K562 (cell line): ENCODE data around the gene TOR1AIP1. TPM values are rescaled to one million over a fixed set of nuclear protein-coding genes. Genes with fewer than 3 reads are reported as not detected.

Experiments
- BHLHE40 ChIP-seq: IDR thresholded peaks from 2 replicates; pipeline ENCODE4 v1.6.1; 2011; ENCODE audit warnings: low read length, improper control_type of control experiment
- BMI1 ChIP-seq: fragments of 150-350 bp; IDR thresholded peaks from 2 replicates; pipeline ENCODE4 v1.6.1; 2014; ENCODE audit warnings: low read length
- C11orf30 ChIP-seq: fragments of 450-650 bp; IDR thresholded peaks from 2 replicates; pipeline ENCODE4 v1.6.1; 2016; ENCODE audit warnings: low read depth, mild to moderate bottlenecking
- CBX1 ChIP-seq: sonication (generic); IDR thresholded peaks from 2 replicates; pipeline ENCODE4 v1.6.1; 2016; ENCODE audit warnings: antibody characterized with exemption, low read depth, mild to moderate bottlenecking
- CHD4 ChIP-seq: fragments of 200-600 bp; sonication (generic); IDR thresholded peaks from 3 replicates; pipeline ENCODE4 v1.6.1; 2012; ENCODE audit warnings: low read depth, mild to moderate bottlenecking, mixed read lengths, low read length, inconsistent platforms; ENCODE audit not compliant: insufficient read depth, insufficient replicate concordance, poor library complexity, severe bottlenecking
- EP300 ChIP-seq: IDR thresholded peaks from 2 replicates; pipeline ENCODE4 v1.6.1; 2012; ENCODE audit warnings: low read length, improper control_type of control experiment
- KAT7 ChIP-seq: sonication (generic); formaldehyde crosslinking; IDR thresholded peaks from 2 replicates; pipeline ENCODE4 v1.8.0; 2022; ENCODE audit warnings: missing genetic modification reagents, mild to moderate bottlenecking, borderline replicate concordance
- KLF6 ChIP-seq: fragments of 250-450 bp; sonication (Bioruptor Pico); IDR thresholded peaks from 2 replicates; pipeline ENCODE4 v1.4.0; 2020; ENCODE audit warnings: mild to moderate bottlenecking, moderate library complexity, borderline replicate concordance
- MAZ ChIP-seq, 2 experiments: fragments of 450-650 bp in 1 of 2; sonication (generic) in 1 of 2; formaldehyde crosslinking; IDR thresholded peaks in 1 of 2; conservative IDR thresholded peaks in 1 of 2; 2 replicates each; pipeline versions ENCODE4 v1.4.0 to v1.5.0; 2020; ENCODE audit warnings: mild to moderate bottlenecking in 1 of 2, missing genetic modification reagents in 1 of 2
- MYNN ChIP-seq, 2 experiments: sonication (generic); formaldehyde crosslinking in 1 of 2; IDR thresholded peaks; 2 replicates each; pipeline versions ENCODE4 v1.5.0 to v1.6.1; 2016 to 2020; ENCODE audit warnings: antibody characterized with exemption in 1 of 2, missing genetic modification reagents in 1 of 2
- NFATC3 ChIP-seq: fragments of 450-650 bp; IDR thresholded peaks from 2 replicates; pipeline ENCODE4 v1.6.1; 2017; ENCODE audit warnings: mild to moderate bottlenecking
- PHB2 ChIP-seq: fragments of 450-650 bp; IDR thresholded peaks from 2 replicates; pipeline ENCODE4 v1.6.1; 2017; ENCODE audit warnings: low read depth
- POLR2AphosphoS5 ChIP-seq: IDR thresholded peaks from 2 replicates; pipeline ENCODE4 v1.6.1; 2011; ENCODE audit warnings: mild to moderate bottlenecking, low read depth, low read length, moderate library complexity; ENCODE audit not compliant: control insufficient read depth, insufficient read depth
- SOX6 ChIP-seq: fragments of 450-650 bp; IDR thresholded peaks from 2 replicates; pipeline ENCODE4 v1.6.1; 2014; ENCODE audit warnings: mild to moderate bottlenecking
- SREBF2 ChIP-seq: sonication (generic); formaldehyde crosslinking; IDR thresholded peaks from 2 replicates; pipeline ENCODE4 v1.4.0; 2020; ENCODE audit warnings: mild to moderate bottlenecking, missing genetic modification reagents
- TAL1 ChIP-seq: fragments of 450-650 bp; IDR thresholded peaks from 2 replicates; pipeline ENCODE4 v1.6.1; 2016; ENCODE audit warnings: mild to moderate bottlenecking
- ZBTB17 ChIP-seq: fragments of 450-650 bp; formaldehyde crosslinking; IDR thresholded peaks from 2 replicates; pipeline ENCODE4 v1.4.0; 2020; ENCODE audit warnings: mild to moderate bottlenecking
- ZBTB7A ChIP-seq: IDR thresholded peaks from 2 replicates; pipeline ENCODE4 v1.6.1; 2011; ENCODE audit warnings: low read depth, mild to moderate bottlenecking, low read length, moderate library complexity, borderline replicate concordance; ENCODE audit not compliant: control insufficient read depth
- ZNF174 ChIP-seq: fragments of 250-450 bp; sonication (Bioruptor Pico); IDR thresholded peaks from 2 replicates; pipeline ENCODE4 v1.4.0; 2020; ENCODE audit warnings: mild to moderate bottlenecking
- ZNF184 ChIP-seq: sonication (generic); formaldehyde crosslinking; IDR thresholded peaks from 2 replicates; pipeline ENCODE4 v1.5.0; 2020; ENCODE audit warnings: missing genetic modification reagents
- ZNF431 ChIP-seq: sonication (generic); formaldehyde crosslinking; IDR thresholded peaks from 2 replicates; pipeline ENCODE4 v1.8.0; 2022; ENCODE audit warnings: mild to moderate bottlenecking, missing genetic modification reagents
- ZNF561 ChIP-seq: fragments of 450-650 bp; formaldehyde crosslinking; conservative IDR thresholded peaks from 2 replicates; pipeline ENCODE4 v1.4.0; 2020; ENCODE audit warnings: mild to moderate bottlenecking, moderate library complexity
- ZNF707 ChIP-seq: fragments of 250-450 bp; sonication (Bioruptor Pico); conservative IDR thresholded peaks from 2 replicates; pipeline ENCODE4 v1.8.0; 2022; ENCODE audit warnings: inconsistent platforms, mild to moderate bottlenecking, moderate library complexity
- ZNF717 ChIP-seq: fragments of 250-450 bp; sonication (Bioruptor Pico); IDR thresholded peaks from 2 replicates; pipeline ENCODE4 v1.5.0; 2021
- polyA plus RNA-seq, 8 experiments: library from polyadenylated mRNA; depleted of rRNA in 4 of 8; stranded (reverse) in 5 of 8; unstranded in 3 of 8; fragments of >200 nt; fragmentation: Nextera tagmentation in 2 of 8; fragmentation: Illumina TruSeq in 1 of 8; extraction: Ambion mirVana in 2 of 8; extraction: Trizol in 1 of 8; gene quantifications; 2 replicates each; pipeline versions ENCODE4 v1.2.1 to v1.2.3, GENCODE V29; 2011 to 2014; ENCODE audit warnings: inconsistent platforms in 1 of 8, missing spikeins in 1 of 8
- total RNA-seq, 7 experiments: library from RNA; depleted of rRNA in 6 of 7; stranded (reverse); fragments of >200 nt in 6 of 7; fragmentation: Illumina TruSeq in 2 of 7; extraction: Trizol in 2 of 7; gene quantifications; 2 replicates each; pipeline versions ENCODE4 v1.2.1 to v1.2.3, GENCODE V29; 2011 to 2021; ENCODE audit warnings: low replicate concordance in 1 of 7
- TF ChIP-seq, protein P1 (sequence below): sonication (generic); formaldehyde crosslinking; IDR thresholded peaks from 2 replicates; pipeline ENCODE4 v1.8.0; 2022; ENCODE audit warnings: mild to moderate bottlenecking, low read depth, missing genetic modification reagents
- TF ChIP-seq, protein P2 (sequence below): sonication (generic); formaldehyde crosslinking; IDR thresholded peaks from 2 replicates; pipeline ENCODE4 v1.8.0; 2022; ENCODE audit warnings: mild to moderate bottlenecking, missing genetic modification reagents, borderline replicate concordance
- TF ChIP-seq, protein P3 (sequence below): fragments of 250-450 bp; sonication (Bioruptor Pico); IDR thresholded peaks from 2 replicates; pipeline ENCODE4 v1.8.0; 2022; ENCODE audit warnings: moderate library complexity, mild to moderate bottlenecking, inconsistent platforms

The TOR1AIP1 gene
- total and polyA plus RNA-seq, 9 of the 15 experiments (the other 6 are each of a cell fraction or from before 2014, with no cell fraction given), result 18.1 to 46.9 (median 35.5) TPM

DNA sequence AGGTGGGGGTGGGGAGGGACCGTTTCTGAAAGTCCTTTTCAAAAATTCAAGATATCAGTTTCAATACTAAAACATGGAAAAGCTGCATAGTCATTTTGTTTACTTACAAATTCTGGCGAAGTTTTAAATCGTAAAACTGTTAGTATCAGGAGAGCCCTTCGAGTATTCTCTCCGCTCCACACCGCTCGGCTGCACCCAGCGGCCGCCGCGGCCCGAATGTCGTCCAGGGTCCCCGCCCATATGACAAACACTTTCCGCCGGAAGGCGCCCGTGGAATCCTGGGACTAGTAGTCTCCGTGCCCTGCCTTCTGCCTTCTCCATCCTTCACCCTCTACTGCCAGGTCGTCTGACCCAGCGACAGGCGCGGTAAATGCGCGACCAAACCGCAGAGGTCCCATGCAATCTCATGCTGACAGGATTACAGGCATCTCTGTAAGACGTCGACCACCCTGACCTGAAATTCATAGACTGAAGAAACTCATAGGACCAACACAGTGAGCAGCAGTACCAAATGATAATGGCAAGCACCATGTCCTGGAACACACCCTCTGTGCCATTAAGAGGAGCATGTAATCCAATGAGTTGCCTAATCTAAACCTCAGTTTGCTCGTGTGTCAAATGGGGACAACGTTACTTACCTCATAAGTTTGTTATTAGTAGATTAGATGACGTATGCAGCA, 4.4 kb upstream of the TOR1AIP1 start, which contains the start of gene TOR1AIP2 (continued):
- TF ChIP-seq, protein P1, sequence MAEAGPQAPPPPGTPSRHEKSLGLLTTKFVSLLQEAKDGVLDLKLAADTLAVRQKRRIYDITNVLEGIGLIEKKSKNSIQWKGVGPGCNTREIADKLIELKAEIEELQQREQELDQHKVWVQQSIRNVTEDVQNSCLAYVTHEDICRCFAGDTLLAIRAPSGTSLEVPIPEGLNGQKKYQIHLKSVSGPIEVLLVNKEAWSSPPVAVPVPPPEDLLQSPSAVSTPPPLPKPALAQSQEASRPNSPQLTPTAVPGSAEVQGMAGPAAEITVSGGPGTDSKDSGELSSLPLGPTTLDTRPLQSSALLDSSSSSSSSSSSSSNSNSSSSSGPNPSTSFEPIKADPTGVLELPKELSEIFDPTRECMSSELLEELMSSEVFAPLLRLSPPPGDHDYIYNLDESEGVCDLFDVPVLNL, result 0 out of 2 replicates have a peak, but pooled peaks have one; percentile 41
- TF ChIP-seq ZNF174, result no peak
- TF ChIP-seq BHLHE40, result peak; percentile 64
- peak; percentile 67; the same call in 1 of the 2 replicates for TF ChIP-seq KLF6 (CRISPR knock-in tag)
- TF ChIP-seq, protein P2, sequence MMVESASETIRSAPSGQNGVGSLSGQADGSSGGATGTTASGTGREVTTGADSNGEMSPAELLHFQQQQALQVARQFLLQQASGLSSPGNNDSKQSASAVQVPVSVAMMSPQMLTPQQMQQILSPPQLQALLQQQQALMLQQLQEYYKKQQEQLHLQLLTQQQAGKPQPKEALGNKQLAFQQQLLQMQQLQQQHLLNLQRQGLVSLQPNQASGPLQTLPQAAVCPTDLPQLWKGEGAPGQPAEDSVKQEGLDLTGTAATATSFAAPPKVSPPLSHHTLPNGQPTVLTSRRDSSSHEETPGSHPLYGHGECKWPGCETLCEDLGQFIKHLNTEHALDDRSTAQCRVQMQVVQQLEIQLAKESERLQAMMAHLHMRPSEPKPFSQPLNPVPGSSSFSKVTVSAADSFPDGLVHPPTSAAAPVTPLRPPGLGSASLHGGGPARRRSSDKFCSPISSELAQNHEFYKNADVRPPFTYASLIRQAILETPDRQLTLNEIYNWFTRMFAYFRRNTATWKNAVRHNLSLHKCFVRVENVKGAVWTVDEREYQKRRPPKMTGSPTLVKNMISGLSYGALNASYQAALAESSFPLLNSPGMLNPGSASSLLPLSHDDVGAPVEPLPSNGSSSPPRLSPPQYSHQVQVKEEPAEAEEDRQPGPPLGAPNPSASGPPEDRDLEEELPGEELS (CRISPR knock-in tag), result no peak
- 0 out of 2 replicates have a peak, but pooled peaks have one; percentile 30 for TF ChIP-seq CBX1
- TF ChIP-seq ZBTB7A, result peak; percentile 35; the same call in 1 of the 2 replicates
- TF ChIP-seq ZNF561 (CRISPR knock-in tag), result no peak
- peak; percentile 98 for TF ChIP-seq POLR2AphosphoS5
- no peak for TF ChIP-seq NFATC3
- peak; percentile 13 to 45; a peak in 2 of 4 replicates for TF ChIP-seq MAZ (CRISPR knock-in tag; conservative IDR thresholded peaks at IDR 0.05 in 1 of 2, IDR thresholded peaks at IDR 0.05 in 1 of 2)
- TF ChIP-seq ZNF184 (CRISPR knock-in tag), result no peak
- TF ChIP-seq C11orf30, result peak; percentile 37; the same call in 1 of the 2 replicates
- no peak for TF ChIP-seq ZBTB17 (CRISPR knock-in tag)
- TF ChIP-seq BMI1, result no peak
- peak; percentile 86; the same call in 1 of the 2 replicates for TF ChIP-seq KAT7 (CRISPR knock-in tag)
- TF ChIP-seq MYNN (IDR thresholded peaks at IDR 0.05), result 0 out of 2 replicates have a peak, but pooled peaks have one; percentile 27
- no peak for TF ChIP-seq MYNN (CRISPR knock-in tag; IDR thresholded peaks at IDR 0.05)
- no peak for TF ChIP-seq PHB2
- TF ChIP-seq, protein P3, sequence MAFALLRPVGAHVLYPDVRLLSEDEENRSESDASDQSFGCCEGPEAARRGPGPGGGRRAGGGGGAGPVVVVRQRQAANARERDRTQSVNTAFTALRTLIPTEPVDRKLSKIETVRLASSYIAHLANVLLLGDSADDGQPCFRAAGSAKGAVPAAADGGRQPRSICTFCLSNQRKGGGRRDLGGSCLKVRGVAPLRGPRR (CRISPR knock-in tag), result no peak
- TF ChIP-seq CHD4, result no peak
- no peak for TF ChIP-seq EP300
- 0 out of 2 replicates have a peak, but pooled peaks have one; percentile 21 for TF ChIP-seq SREBF2
- no peak for TF ChIP-seq ZNF431
- 0 out of 2 replicates have a peak, but pooled peaks have one; percentile 13 for TF ChIP-seq ZNF707 (CRISPR knock-in tag)
- no peak for TF ChIP-seq TAL1
- no peak for TF ChIP-seq ZNF717 (CRISPR knock-in tag)
- peak; percentile 26; the same call in 1 of the 2 replicates for TF ChIP-seq SOX6
